ENCODE results near the gene WAC.
"Not testable (repeated sequence)": the region's sequence is repeated elsewhere in the genome, so short reads cannot be mapped to it uniquely, and the experiment has no call there.

The WAC gene

DNA sequence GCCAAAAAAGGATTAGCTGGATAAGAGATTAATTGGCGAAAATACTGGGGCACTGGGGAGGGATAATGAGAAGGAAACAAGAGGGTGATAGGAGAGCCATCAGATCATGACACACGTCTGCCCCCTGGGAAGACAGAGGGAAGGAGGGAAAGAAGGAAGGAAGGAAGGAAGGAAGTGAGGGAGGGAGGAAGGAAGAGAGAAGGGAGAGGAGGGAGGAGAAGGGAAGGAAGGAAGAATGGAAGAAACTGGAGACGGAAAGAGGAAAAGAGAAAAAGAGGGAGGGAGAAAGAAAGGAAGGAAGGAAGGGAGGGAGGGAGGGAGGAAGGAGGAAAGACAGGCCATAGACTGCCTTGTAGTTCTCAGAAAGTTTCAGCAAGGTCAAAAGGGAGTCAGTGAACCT, 37.8 kb upstream of the WAC start:
- TF ChIP-seq, protein P1, sequence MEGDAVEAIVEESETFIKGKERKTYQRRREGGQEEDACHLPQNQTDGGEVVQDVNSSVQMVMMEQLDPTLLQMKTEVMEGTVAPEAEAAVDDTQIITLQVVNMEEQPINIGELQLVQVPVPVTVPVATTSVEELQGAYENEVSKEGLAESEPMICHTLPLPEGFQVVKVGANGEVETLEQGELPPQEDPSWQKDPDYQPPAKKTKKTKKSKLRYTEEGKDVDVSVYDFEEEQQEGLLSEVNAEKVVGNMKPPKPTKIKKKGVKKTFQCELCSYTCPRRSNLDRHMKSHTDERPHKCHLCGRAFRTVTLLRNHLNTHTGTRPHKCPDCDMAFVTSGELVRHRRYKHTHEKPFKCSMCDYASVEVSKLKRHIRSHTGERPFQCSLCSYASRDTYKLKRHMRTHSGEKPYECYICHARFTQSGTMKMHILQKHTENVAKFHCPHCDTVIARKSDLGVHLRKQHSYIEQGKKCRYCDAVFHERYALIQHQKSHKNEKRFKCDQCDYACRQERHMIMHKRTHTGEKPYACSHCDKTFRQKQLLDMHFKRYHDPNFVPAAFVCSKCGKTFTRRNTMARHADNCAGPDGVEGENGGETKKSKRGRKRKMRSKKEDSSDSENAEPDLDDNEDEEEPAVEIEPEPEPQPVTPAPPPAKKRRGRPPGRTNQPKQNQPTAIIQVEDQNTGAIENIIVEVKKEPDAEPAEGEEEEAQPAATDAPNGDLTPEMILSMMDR (IDR thresholded peaks at IDR 0.05; ENCODE audit: poor library complexity, severe bottlenecking): no peak
- Histone ChIP-seq H3K27me3 (ENCODE audit: insufficient read depth, poor library complexity, severe bottlenecking) (no peaks in the 10 kb centered on the region), H3K4me3 (ENCODE audit: severe bottlenecking) (no peak overlapping the region), H3K27ac (ENCODE audit: poor library complexity, severe bottlenecking) (no peak overlapping the region), H3K9me3 (ENCODE audit: severe bottlenecking) (no peaks in the 10 kb centered on the region), H3K4me1 (ENCODE audit: insufficient read depth, poor library complexity, severe bottlenecking) (no peaks in the 10 kb centered on the region), H3K36me3 (ENCODE audit: low read depth) (no peaks in the 10 kb centered on the region)
- DNase-seq (ENCODE audit: low spot score) (no peak), ATAC-seq (ENCODE audit: low read depth) (no peak)

DNA sequence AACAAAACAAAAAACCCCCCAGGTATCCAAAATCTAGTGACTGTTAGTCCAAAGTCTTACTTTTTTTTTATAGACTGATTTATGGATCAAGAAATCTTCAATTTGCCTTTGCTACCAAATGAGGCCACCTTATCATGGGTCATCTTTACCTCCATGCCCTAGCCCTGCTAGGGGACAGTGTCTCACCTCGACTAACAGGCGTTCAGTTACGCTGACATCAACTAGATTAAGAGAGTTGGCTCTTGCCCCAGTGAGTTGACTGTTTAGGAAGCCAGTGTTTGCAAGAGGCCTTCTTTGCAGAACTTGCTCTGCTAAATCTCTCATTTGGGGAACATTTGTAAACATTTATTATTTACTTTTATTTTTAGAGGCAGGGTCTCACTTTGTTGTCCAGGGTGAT, 36.9 kb upstream of the WAC start:
- H3K4me1 ChIP-seq (ENCODE audit: insufficient read depth, poor library complexity, severe bottlenecking): no peaks in the 10 kb centered on the region
- no peak overlapping the region for H3K27ac ChIP-seq (ENCODE audit: poor library complexity, severe bottlenecking)
- ATAC-seq (ENCODE audit: low read depth) (no peak), DNase-seq (ENCODE audit: low spot score) (no peak)
- H3K36me3 ChIP-seq (ENCODE audit: low read depth): no peaks in the 10 kb centered on the region
- H3K9me3 ChIP-seq (ENCODE audit: severe bottlenecking): no peaks in the 10 kb centered on the region
- TF ChIP-seq, protein P1 (IDR thresholded peaks at IDR 0.05; ENCODE audit: poor library complexity, severe bottlenecking): no peak
- H3K27me3 ChIP-seq (ENCODE audit: insufficient read depth, poor library complexity, severe bottlenecking): no peaks in the 10 kb centered on the region
- H3K4me3 ChIP-seq (ENCODE audit: severe bottlenecking): no peak overlapping the region

DNA sequence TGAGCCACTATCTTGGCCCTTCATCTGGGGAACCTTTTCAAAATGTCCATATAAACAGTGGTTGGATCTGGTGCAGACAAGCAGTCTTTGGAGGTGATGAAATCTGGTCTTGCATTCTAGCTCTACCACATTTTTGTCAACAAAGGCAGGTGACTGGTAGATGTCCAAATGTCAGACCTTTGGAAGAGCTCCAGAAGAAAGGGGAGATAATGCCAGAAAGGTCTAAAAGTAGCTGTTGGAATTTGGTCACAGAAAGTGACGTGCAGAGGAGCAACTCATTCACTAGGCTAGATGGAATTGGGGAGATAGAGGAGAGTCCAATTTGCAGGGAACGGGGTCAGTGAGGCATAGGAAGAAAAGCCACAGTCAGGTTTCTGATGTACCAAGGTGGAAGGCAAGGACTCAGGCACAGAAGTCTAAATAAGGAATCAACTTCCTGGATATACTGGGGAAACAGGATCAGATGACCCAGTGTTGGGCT, 36.4 kb upstream of the WAC start:
- Histone ChIP-seq H3K9me3 (ENCODE audit: severe bottlenecking) (no peaks in the 10 kb centered on the region), H3K36me3 (ENCODE audit: low read depth) (no peaks in the 10 kb centered on the region), H3K4me1 (ENCODE audit: insufficient read depth, poor library complexity, severe bottlenecking) (no peaks in the 10 kb centered on the region), H3K27me3 (ENCODE audit: insufficient read depth, poor library complexity, severe bottlenecking) (no peaks in the 10 kb centered on the region), H3K4me3 (ENCODE audit: severe bottlenecking) (no peak overlapping the region), H3K27ac (ENCODE audit: poor library complexity, severe bottlenecking) (no peak overlapping the region)
- peak; percentile 38; the same call in 2 of the 3 replicates for ATAC-seq (ENCODE audit: low read depth)
- no peak for DNase-seq (ENCODE audit: low spot score)
- TF ChIP-seq, protein P1 (IDR thresholded peaks at IDR 0.05; ENCODE audit: poor library complexity, severe bottlenecking): no peak

DNA sequence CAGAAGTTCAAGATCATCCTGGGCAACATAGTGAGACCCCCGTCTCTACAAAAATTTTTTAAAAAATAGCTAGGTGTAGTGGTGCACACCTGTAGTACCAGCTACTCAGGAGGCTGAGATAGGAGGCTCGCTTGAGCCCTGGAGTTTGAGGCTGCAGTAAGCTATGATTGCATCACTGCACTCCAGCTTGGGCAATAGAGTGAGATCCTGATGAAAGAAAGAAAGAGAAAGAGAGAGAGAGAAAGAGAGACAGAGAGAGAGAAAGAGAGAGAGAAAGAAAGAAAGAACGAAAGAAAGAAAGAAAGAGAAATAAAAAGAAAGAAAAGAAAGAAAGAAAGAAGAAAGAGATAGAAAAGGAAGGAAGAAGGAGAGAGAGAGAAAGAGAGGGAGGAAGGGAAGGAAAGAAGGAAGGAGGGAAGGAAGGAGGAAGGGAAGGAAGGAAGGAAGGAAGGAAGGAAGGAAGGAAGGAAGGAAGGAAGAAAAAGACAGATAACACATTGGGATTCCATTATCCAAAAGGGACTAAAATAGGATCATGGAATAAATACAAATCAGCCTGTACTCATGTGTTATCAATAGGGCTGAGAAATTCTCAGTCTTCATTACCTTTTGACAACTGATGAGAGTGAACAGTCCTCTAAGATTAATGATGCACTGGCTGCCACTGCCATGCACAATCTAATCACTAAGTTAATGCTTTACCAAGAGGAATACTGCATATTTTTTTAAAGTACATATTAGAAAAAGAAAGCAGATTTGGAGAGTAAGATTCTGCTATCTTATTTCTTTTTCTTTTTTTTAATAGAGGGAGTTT, 35.4 kb upstream of the WAC start:
- ATAC-seq (ENCODE audit: low read depth): no peak
- H3K36me3 ChIP-seq (ENCODE audit: low read depth): no peaks in the 10 kb centered on the region
- TF ChIP-seq, protein P1 (IDR thresholded peaks at IDR 0.05; ENCODE audit: poor library complexity, severe bottlenecking): no peak
- no peak overlapping the region for H3K27ac ChIP-seq (ENCODE audit: poor library complexity, severe bottlenecking)
- no peaks in the 10 kb centered on the region for H3K9me3 ChIP-seq (ENCODE audit: severe bottlenecking)
- no peaks in the 10 kb centered on the region for H3K27me3 ChIP-seq (ENCODE audit: insufficient read depth, poor library complexity, severe bottlenecking)
- H3K4me3 ChIP-seq (ENCODE audit: severe bottlenecking): no peak overlapping the region
- no peak for DNase-seq (ENCODE audit: low spot score)
- H3K4me1 ChIP-seq (ENCODE audit: insufficient read depth, poor library complexity, severe bottlenecking): no peaks in the 10 kb centered on the region

DNA sequence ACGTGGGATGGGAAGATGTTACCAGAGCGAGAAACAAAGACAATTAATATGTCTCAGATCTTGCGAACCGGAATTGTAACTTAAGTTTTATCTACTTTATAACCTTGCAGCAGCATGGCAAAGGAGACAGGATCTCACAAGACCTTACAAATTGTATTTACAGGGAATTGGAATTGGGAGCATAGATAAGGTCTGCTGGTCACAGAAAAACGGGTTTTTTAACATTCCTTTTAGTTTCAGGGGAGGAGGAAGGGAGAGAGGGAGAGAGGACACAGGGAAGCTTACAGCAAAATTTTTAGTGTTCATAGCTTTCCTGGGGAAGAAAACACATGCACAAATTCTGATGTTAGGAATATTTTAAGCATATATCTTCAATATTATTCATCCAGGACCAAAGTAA, 32.7 kb upstream of the WAC start:
- not testable (repeated sequence) for H3K4me1 ChIP-seq (ENCODE audit: insufficient read depth, poor library complexity, severe bottlenecking); ATAC-seq (ENCODE audit: low read depth); DNase-seq (ENCODE audit: low spot score); H3K9me3 ChIP-seq (ENCODE audit: severe bottlenecking); H3K27me3 ChIP-seq (ENCODE audit: insufficient read depth, poor library complexity, severe bottlenecking); H3K36me3 ChIP-seq (ENCODE audit: low read depth); H3K27ac ChIP-seq (ENCODE audit: poor library complexity, severe bottlenecking); H3K4me3 ChIP-seq (ENCODE audit: severe bottlenecking)

Data from RWPE2 (cell line).